GM04503 (cell line): Measurements from ENCODE around the gene FAM187B.
A peak's percentile ranks its signal among the peaks of the same experiment; 100 is the strongest.
"Not testable (repeated sequence)": the region's sequence is repeated elsewhere in the genome, so short reads cannot be mapped to it uniquely, and the experiment has no call there.

Experiments
- DNase-seq: peaks from one replicate; pipeline ENCODE4 v3.0.0-alpha.2; 2012; ENCODE audit warnings: low read depth

The FAM187B gene

DNA sequence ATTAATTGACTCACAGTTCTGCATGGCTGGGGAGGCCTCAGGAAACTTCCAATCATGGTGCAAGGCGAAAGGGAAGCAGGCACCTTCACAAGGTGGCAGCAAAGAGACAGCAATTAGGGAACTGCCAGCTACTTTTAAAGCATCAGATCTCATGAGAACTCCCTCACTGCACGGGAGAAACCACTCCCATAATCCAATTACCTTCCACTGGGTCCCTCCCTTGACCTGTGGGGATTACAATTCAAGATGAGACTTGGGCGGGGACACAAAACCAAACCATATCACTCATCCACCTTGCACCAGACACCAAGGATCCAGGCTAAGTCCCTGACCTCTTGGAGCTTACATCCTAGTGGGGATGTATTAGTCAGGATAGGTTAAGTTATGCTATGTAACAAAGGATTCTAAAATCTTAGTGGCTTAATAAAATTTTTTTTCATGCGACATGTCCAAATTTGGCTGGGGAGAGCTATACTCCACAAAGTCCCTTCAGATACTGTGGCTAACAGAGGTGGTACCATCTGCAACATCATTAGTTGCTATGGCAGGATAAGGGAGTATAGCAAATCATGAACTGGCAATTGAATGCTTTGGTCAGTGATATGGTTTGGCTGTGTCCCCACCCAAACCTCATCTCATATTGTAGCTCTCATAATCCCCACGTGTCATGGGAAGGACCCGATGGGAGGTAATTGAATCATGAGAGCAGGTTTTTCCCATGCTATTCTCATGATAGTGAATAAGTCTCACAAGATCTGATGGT, 8.3 kb upstream of the FAM187B start:
- DNase-seq, result no peak

- no peak for DNase-seq
These were observed 4.4 kb upstream of the FAM187B start for GRCh38 chr19:35232912-35233311.

DNA sequence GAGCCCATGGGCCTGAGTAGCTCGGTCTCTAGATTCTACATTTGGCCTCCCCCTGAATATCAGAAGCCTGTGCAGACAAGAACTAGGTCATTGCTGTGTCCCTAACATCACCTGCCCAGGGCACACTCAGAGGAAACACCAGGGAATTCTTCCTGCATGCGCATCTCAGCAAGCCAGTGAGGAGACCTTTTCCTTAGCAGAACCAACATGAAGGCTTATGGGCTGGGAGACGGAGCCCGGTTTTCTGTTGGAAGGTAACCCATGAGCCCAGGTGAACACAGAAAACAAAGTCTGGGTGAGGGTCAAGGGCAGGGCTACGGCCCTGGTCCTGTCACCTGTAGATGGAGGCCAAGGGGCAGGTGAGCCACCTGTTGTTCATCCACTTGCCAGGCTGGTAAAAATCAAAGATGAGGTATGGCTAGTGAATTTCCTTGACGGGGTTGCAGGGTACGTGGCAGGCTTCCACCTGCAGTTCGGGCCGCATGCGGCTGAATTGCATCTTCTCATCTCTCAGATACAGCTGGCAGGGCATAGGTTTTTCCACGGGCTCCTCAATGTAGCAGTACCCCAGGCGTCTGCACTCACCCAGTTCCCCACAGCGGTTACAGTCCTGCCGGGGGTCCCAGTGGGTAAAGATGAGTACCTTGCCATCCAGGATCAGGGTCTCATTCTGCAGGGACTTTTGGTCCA, 3.6 kb upstream of the FAM187B start:
- no peak for DNase-seq

DNA sequence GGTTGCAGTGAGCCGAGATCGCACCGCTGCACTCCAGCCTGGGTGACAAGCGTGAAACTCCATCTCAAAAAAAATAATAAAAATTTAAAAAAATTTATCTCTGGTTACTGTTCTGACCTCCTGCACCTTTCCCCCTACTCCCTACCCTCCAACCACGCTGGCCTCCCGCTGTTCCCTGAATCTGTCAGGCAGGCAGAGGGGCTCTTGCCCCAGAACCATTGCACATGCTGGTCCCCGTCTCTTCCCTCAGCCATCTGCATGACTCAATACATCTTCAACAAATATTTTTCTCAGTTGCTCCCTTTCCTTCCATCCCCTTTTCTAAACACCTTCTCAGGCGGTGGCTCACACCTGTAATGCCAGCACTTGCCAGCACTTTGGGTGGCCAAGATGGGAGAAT, 1.1 kb upstream of the FAM187B start:
- DNase-seq, result no peak

GRCh38 chr19:35226748-35227147, 1.8 kb downstream of the FAM187B start:
- DNase-seq, result no peak

DNA sequence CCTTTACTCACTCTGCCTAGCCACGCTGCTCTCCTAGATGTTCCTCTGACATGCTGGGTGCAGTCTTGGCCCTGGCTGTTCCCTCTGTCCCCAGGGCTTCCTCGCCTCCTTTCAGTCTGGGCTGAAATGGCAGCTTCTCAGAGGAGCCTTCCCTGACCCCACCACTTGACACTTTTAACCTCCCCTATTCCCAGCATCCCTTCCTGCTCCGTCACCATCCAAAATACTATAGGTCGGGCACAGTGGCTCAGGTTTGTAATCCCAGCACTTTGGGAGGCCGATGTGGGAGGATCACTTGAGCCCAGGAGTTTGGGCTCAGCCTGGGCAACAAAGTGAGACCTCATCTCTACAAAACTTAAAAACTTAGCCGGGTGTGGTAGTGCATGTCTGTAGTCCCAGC, 2.6 kb downstream of the FAM187B start:
- DNase-seq, result no peak

- no peak for DNase-seq
These were observed 3.6 kb downstream of the FAM187B start for GRCh38 chr19:35224681-35225571.

- peak; percentile 82 for DNase-seq
These were observed 4.6 kb downstream of the FAM187B start for GRCh38 chr19:35223862-35224505.

DNA sequence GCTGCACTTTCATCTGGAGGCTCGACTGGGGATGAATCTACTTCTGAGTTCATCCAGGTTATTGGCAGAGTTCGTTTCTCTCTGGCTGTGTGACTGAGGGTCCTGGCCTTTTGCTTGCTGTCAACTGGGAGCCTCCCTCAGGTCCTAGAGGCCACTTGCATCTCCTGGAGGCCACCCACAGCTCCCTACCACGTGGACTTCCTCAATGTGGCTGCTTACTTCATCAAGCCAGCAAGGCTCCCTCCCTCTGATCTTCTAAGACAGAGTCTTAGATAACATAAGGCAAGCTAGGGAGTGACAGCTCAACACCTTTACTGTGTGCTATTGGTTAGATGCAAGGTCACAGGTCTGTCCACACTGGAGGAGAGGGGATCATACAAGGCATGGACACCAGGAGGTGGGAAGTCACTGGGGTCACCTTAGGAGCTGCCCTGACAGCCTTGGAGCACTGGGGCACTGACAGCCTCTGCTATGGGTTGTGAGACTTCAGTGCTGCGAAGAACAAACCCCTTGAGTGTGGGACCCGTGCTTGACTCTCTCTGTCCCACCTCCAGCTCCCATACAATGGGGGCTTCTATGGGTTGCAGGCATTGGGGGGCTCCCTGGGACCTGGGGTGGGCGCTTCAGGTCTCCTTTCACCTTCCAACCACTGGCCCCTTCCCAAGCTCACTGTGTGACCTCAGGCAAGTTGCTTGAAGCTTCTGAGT, 5.3 kb downstream of the FAM187B start:
- no peak for DNase-seq

GRCh38 chr19:35222373-35223015, 6.0 kb downstream of the FAM187B start:
- no peak for DNase-seq

- DNase-seq, result not testable (repeated sequence)
These were observed 7.5 kb downstream of the FAM187B start for GRCh38 chr19:35220973-35221590.

DNA sequence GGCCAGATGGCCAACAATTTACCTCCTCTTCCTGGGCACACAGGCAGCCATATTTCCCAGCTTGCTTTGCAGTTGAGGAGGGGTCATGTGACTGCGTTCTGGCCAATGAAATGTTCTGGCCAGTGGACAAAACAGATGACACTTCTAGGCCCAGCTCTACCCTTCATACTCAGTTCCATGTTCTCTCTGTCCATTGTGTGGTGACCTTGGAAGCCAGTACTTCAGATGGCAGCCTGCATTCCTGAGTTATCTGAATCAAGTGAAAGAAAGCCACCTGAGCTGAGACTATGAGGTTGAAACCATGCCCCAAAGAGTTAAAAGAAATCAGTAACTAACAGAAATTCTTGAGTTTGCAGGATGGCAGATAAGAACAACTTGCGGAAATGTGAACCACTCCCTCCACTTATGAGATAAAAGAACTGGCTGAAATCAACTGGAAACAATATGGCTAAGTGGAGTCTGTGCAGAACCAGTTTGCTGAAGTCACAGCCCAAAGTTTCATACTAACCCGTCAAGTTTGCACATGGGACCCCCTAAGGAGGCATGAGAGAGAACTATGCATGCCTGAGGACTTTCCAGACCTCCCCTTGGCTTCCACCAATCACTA, 8.1 kb downstream of the FAM187B start:
- DNase-seq, result no peak

DNA sequence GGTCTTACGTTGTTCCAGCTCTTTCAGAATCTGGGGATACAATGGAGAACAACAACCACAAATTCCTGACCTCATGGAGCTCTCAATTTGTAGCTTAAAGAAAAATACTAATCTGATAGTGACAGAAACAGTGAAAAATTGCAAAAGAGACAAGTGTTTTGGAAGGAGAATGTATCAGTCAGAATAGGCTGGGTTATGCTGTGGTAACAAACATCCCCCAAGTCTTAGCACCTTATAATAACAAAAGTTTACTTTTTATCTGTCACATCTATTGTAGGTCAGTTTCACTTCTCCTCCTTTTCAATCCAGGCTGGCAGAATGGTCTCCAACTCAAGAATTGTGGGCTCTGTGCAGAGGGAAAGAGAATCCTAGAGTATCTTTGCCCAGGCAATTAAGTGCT, 9.5 kb downstream of the FAM187B start:
- DNase-seq, result no peak

DNA sequence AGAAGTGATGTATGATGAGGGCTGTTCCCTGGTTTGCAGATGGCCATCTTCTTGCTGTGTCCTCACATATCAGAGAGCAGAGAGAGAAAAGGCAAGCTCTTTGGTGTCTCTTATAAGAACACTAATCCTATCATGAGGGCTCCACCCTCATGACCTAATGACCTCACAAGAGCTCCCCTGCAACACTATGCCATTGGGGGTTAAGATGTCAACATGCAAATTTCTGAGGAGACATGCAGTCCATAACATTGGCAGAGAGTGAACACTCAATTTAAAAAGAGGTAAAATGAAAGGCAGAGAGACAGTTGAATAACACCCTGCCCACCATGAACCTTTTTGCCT, 10.9 kb downstream of the FAM187B start:
- no peak for DNase-seq

DNA sequence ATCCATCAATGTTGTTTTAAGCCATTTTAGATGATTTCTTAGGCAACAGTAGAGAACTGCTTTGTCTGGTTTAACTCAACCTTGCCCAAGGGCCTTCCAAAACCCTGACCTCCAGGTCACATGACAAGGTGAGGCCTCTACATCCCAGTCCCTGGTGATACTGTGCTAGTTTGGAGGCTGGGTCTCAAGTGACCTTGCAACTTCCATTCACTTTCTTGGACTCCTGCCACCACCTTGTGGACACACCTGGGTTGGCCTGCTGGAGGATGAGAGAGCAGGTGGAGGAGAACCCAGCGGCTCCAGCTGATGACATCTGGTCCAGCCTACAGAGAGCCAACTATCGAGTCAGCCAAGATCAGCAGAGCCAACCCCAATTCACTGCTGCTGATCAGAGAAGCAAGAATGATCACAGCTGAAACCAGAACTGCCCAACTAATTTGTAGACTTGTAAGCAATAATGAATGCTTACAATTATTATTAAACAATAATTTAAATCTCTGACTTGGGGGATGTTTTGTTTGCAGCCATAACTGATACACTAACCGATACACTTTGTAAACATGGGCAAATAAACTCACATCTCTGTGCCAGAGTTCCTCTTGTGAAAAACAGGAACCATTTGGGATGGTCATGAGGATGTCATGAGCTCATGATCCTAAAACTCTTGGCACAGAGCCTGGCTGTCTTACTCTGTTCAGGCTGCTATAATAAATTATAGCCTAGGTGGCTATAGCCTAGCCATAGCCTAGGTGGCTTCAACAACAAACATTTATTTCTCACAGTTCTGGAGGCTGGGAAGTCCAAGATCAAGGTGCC, 11.5 kb downstream of the FAM187B start:
- no peak for DNase-seq

- peak; percentile 61 for DNase-seq
These were observed 12.3 kb downstream of the FAM187B start for GRCh38 chr19:35216016-35216832.

- no peak for DNase-seq
These were observed 13.6 kb downstream of the FAM187B start for GRCh38 chr19:35214766-35215422.
